ENCODE measurements around the gene TCEA3. TPM values are rescaled to one million over a fixed set of nuclear protein-coding genes. Genes with fewer than 3 reads are reported as not detected.

Gene TCEA3
- total and polyA plus RNA-seq, 10 of the 15 experiments (the other 5 are each of a cell fraction or from before 2014, with no cell fraction given) = 0.06 to 0.23 (median 0.08) TPM; not detected in 7

GRCh38 chr1:23419180-23419579 lies 5.4 kb downstream of the TCEA3 start:
- Histone ChIP-seq H3K9me3 (replicated peaks; ENCODE audit: control insufficient read depth, insufficient read depth, low read length) (no peaks in the 10 kb centered on the region), H4K20me1 (ENCODE audit: control insufficient read depth, insufficient read depth) (no peaks in the 10 kb centered on the region), H3K79me2 (ENCODE audit: control insufficient read depth, insufficient read depth, low read length) (no peaks in the 10 kb centered on the region), H3K4me2 (ENCODE audit: control insufficient read depth, insufficient read depth) (no peak overlapping the region), H3K36me3 (ENCODE audit: control insufficient read depth in 2 of 2, insufficient read depth in 2 of 2, low read length in 1 of 2) (no peaks in the 10 kb centered on the region), H3K4me1 (ENCODE audit: control insufficient read depth, insufficient read depth, low read length) (no peaks in the 10 kb centered on the region), H3K4me3 (no peak overlapping the region), H3K27me3 (replicated peaks in 1 of 2; ENCODE audit: control insufficient read depth in 2 of 2, insufficient read depth in 2 of 2, low read length in 1 of 2) (peaks cover 0 to 3% of the 10 kb centered on the region in 2 experiments), H2AFZ (ENCODE audit: control insufficient read depth, low read depth, low read length) (no peak overlapping the region), H3K27ac (ENCODE audit: control insufficient read depth, insufficient read depth) (no peak overlapping the region), H3K9ac (ENCODE audit: control insufficient read depth, insufficient read depth, low read length) (no peak overlapping the region)
- TF ChIP-seq HDAC2 (IDR thresholded peaks at IDR 0.05) (no peak), PAX5 (IDR thresholded peaks at IDR 0.05; ENCODE audit: borderline replicate concordance, low read depth, low read length) (no peak), SPI1 (IDR thresholded peaks at IDR 0.05; ENCODE audit: borderline replicate concordance, insufficient read depth, low read depth, low read length) (no peak), NFXL1 (IDR thresholded peaks at IDR 0.05; ENCODE audit: borderline replicate concordance) (no peak), NFYB (IDR thresholded peaks at IDR 0.05; ENCODE audit: insufficient read depth, low read depth, low read length) (no peak), STAT1 (conservative IDR thresholded peaks at IDR 0.05) (no peak), GABPA (IDR thresholded peaks at IDR 0.05; ENCODE audit: low read depth) (no peak), ESRRA (IDR thresholded peaks at IDR 0.05; ENCODE audit: low read length) (no peak), TCF7 (IDR thresholded peaks at IDR 0.05; ENCODE audit: borderline replicate concordance) (no peak), TARDBP (IDR thresholded peaks at IDR 0.05; ENCODE audit: borderline replicate concordance) (no peak), GATAD2B (conservative IDR thresholded peaks at IDR 0.05; ENCODE audit: low read depth) (no peak), USF2 (IDR thresholded peaks at IDR 0.05; ENCODE audit: borderline replicate concordance, low read depth, low read length) (no peak), CBFB (IDR thresholded peaks at IDR 0.05; ENCODE audit: low read depth) (no peak), ZSCAN29 (IDR thresholded peaks at IDR 0.05) (no peak), PML (IDR thresholded peaks at IDR 0.05; ENCODE audit: low read length) (no peak), ETV6 (conservative IDR thresholded peaks at IDR 0.05 in 1 of 2, IDR thresholded peaks at IDR 0.05 in 1 of 2; ENCODE audit: borderline replicate concordance in 1 of 2, low read depth in 1 of 2) (no peak)
- RAD21 ChIA-PET (ENCODE audit: unreplicated experiment) = interaction anchor here (0.6 kb wide), 1 partner anchor 32 kb away, joined by 3 read pairs; no protein-coding TSS in a partner anchor
- BruUV-seq (replicated peaks) = no TSS peak
- in situ Hi-C loops (cut with MboI) = no loop called here
- ATAC-seq (no peak), FAIRE-seq (no peak), DNase-seq (ENCODE audit: low read depth, low spot score) (no peak)
- 51% methylated on average over 6 of the region's 6 CpGs for WGBS (ENCODE audit: insufficient coverage, insufficient replicate concordance, low lambda C conversion rate, missing lambda C conversion rate)
- CTCF ChIA-PET = no interaction called here
- intact Hi-C loops (cut with micrococcal nuclease; ENCODE audit: unreplicated experiment) = no loop called here
- SMC1A ChIA-PET (ENCODE audit: uncharacterized antibody, unreplicated experiment) = no interaction called here
- POLR2A ChIA-PET = no interaction called here
